Measurements from ENCODE around the gene TUT7. TPM values are rescaled to one million over a fixed set of nuclear protein-coding genes. Genes with fewer than 3 reads are reported as not detected.

The TUT7 gene
- total RNA-seq, 3 donors from 2014 or later = 30.7 to 49.1 (median 36.8) TPM

GRCh38 chr9:86376016-86376415, 21.8 kb upstream of the TUT7 start:
- Histone ChIP-seq H3K4me3 (no peak overlapping the region), H3K4me1 (ENCODE audit: low read depth) (no peaks in the 10 kb centered on the region), H3K36me3 (ENCODE audit: low read depth) (no peaks in the 10 kb centered on the region), H3K9me3 (peaks cover 15% of the 10 kb centered on the region)
- intact Hi-C loops (cut with DNase I, micrococcal nuclease) = no loop called here
- TF ChIP-seq CTCF (IDR thresholded peaks at IDR 0.05) = no peak
- ATAC-seq (no peak), DNase-seq (no peak)

GRCh38 chr9:86369810-86370209, 15.6 kb upstream of the TUT7 start:
- no peak for TF ChIP-seq CTCF (IDR thresholded peaks at IDR 0.05)
- intact Hi-C loops (cut with DNase I, micrococcal nuclease) = no loop called here
- Histone ChIP-seq H3K9me3 (peaks cover 33% of the 10 kb centered on the region), H3K36me3 (ENCODE audit: low read depth) (no peaks in the 10 kb centered on the region), H3K4me3 (no peak overlapping the region), H3K4me1 (ENCODE audit: low read depth) (no peaks in the 10 kb centered on the region)
- ATAC-seq (peak; percentile 54), DNase-seq (no peak)

- H3K4me1 ChIP-seq (ENCODE audit: low read depth) = no peaks in the 10 kb centered on the region
- no peaks in the 10 kb centered on the region for H3K36me3 ChIP-seq (ENCODE audit: low read depth)
- ATAC-seq (peak; percentile 23), DNase-seq (no peak)
- no peak for TF ChIP-seq CTCF (IDR thresholded peaks at IDR 0.05)
- H3K9me3 ChIP-seq = peaks cover 33% of the 10 kb centered on the region
- intact Hi-C loops (cut with DNase I, micrococcal nuclease) = no loop called here
- no peak overlapping the region for H3K4me3 ChIP-seq
Measured at GRCh38 chr9:86368871-86369521, 14.8 kb upstream of the TUT7 start.

- no peak for DNase-seq
- intact Hi-C loops (cut with DNase I, micrococcal nuclease) = no loop called here
- Histone ChIP-seq H3K4me1 (ENCODE audit: low read depth) (no peaks in the 10 kb centered on the region), H3K9me3 (no peaks in the 10 kb centered on the region), H3K36me3 (ENCODE audit: low read depth) (no peaks in the 10 kb centered on the region), H3K4me3 (no peak overlapping the region)
- TF ChIP-seq CTCF (IDR thresholded peaks at IDR 0.05) = no peak
- no peak for ATAC-seq
Measured at GRCh38 chr9:86361176-86361575, 7.0 kb upstream of the TUT7 start.

- intact Hi-C loops (cut with DNase I, micrococcal nuclease) = no loop called here
- ATAC-seq = no peak
- TF ChIP-seq CTCF (IDR thresholded peaks at IDR 0.05) = no peak
Measured at GRCh38 chr9:86359151-86359879, 5.1 kb upstream of the TUT7 start.

More at GRCh38 chr9:86359151-86359879, 5.1 kb upstream of the TUT7 start:
- H3K4me1 ChIP-seq (ENCODE audit: low read depth) = peaks cover 7% of the 10 kb centered on the region
- H3K4me3 ChIP-seq = no peak overlapping the region
- H3K36me3 ChIP-seq (ENCODE audit: low read depth) = no peaks in the 10 kb centered on the region
- H3K9me3 ChIP-seq = no peaks in the 10 kb centered on the region
- no peak for DNase-seq
